ENCODE results near the gene JUNB. TPM values are rescaled to one million over a fixed set of nuclear protein-coding genes. Genes with fewer than 3 reads are reported as not detected.

Gene JUNB
- total and polyA plus RNA-seq, 12 donors, result 4.2 to 594 (median 247) TPM

DNA sequence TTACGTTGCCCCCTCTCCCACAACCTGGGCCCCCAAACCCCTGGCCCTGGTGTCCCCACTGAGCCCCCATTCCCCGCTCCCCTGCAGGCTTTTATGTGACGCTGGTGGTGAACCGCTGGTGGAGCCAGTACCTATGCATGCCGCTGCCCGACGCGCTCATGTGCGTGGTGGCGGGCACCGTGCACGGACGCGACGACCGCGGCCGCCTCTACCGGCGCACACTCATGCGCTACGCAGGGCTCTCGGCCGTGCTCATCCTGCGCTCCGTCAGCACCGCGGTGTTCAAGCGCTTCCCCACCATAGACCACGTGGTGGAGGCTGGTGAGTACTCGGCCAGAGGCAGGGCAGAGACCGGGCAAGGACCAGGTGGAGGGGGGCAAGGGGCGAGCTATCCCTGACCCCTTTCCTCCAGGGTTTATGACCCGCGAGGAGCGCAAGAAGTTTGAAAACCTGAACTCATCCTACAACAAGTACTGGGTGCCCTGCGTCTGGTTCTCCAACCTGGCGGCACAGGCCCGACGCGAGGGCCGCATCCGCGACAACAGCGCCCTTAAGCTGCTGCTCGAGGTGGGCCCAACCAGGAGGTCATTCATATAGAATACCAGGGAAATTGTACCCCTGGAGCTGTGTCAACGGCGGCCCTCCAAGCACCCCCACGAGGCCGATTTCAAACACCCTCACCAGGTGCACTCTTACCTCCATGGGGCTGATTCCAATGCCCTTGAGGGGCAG is 36.7 kb upstream of the JUNB start:
- Histone ChIP-seq H3K4me1 (replicated peaks in 1 of 2) (peaks cover 0 to 9% of the 10 kb centered on the region in 2 donors), H3K27ac (no peak overlapping the region), H3K36me3 (replicated peaks in 1 of 2) (no peaks in the 10 kb centered on the region), H3K27me3 (no peaks in the 10 kb centered on the region), H3K9me3 (replicated peaks in 1 of 3) (no peaks in the 10 kb centered on the region), H3K4me3 (no peak overlapping the region)
- TF ChIP-seq, protein P1, sequence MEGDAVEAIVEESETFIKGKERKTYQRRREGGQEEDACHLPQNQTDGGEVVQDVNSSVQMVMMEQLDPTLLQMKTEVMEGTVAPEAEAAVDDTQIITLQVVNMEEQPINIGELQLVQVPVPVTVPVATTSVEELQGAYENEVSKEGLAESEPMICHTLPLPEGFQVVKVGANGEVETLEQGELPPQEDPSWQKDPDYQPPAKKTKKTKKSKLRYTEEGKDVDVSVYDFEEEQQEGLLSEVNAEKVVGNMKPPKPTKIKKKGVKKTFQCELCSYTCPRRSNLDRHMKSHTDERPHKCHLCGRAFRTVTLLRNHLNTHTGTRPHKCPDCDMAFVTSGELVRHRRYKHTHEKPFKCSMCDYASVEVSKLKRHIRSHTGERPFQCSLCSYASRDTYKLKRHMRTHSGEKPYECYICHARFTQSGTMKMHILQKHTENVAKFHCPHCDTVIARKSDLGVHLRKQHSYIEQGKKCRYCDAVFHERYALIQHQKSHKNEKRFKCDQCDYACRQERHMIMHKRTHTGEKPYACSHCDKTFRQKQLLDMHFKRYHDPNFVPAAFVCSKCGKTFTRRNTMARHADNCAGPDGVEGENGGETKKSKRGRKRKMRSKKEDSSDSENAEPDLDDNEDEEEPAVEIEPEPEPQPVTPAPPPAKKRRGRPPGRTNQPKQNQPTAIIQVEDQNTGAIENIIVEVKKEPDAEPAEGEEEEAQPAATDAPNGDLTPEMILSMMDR (IDR thresholded peaks at IDR 0.05), result no peak
- TF ChIP-seq POLR2A (IDR thresholded peaks at IDR 0.05), result no peak
- 58 to 76% (median 65%) methylated on average over 19 to 50 of the region's 50 CpGs for WGBS, 4 donors
- no peak for DNase-seq
- intact Hi-C loops (cut with DNase I), result loop anchor here in 1 of 2 donors (5.0 kb wide), 1 partner anchor 37 kb away; no protein-coding TSS in a partner anchor

DNA sequence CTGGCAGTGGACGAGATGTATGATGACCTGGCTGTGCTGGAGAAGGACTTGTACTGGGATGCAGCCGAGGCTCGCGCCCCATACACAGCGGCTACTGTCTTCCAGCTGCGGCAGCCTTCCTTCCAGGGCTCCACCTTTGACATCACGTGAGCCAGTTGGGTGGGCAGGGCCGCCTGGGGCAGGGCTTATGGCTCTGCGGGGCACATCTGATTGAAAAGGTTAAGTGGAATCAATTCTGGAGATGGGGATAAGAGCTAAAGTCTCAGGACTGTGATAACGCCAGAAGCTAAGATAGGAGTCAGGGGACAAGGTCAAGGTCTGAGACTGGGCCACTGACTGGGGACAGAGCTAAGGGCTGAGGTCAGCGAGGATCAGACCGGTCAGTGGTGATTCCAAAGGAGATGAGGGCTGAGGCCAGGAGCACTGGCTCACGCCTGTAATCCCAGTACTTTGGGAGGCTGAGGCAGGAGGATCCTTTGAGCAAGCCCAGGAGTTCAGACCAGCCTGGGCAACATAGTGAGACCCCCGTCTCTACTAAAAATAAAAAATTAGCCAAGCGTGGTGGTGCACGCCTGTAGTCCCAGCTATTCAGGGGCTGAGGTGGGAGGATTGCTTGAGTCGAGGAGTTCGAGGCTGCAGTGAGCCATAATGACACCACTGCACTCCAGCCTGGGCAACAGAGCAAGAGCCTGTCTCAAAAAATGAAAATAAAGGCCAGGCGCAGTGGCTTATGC is 35.0 kb upstream of the JUNB start:
- peaks cover 0 to 9% of the 10 kb centered on the region in 2 donors for H3K4me1 ChIP-seq (replicated peaks in 1 of 2)
- H3K4me3 ChIP-seq, result no peak overlapping the region
- TF ChIP-seq POLR2A (IDR thresholded peaks at IDR 0.05), result no peak
- TF ChIP-seq, protein P1 (IDR thresholded peaks at IDR 0.05), result no peak
- H3K27me3 ChIP-seq, result no peaks in the 10 kb centered on the region
- no peak overlapping the region for H3K27ac ChIP-seq
- DNase-seq, result no peak
- WGBS, 4 donors, result 67 to 78% (median 73%) methylated on average over 10 to 19 of the region's 19 CpGs
- H3K9me3 ChIP-seq (replicated peaks in 1 of 3), result no peaks in the 10 kb centered on the region
- intact Hi-C loops (cut with DNase I), result no loop called here
- no peaks in the 10 kb centered on the region for H3K36me3 ChIP-seq (replicated peaks in 1 of 2)

DNA sequence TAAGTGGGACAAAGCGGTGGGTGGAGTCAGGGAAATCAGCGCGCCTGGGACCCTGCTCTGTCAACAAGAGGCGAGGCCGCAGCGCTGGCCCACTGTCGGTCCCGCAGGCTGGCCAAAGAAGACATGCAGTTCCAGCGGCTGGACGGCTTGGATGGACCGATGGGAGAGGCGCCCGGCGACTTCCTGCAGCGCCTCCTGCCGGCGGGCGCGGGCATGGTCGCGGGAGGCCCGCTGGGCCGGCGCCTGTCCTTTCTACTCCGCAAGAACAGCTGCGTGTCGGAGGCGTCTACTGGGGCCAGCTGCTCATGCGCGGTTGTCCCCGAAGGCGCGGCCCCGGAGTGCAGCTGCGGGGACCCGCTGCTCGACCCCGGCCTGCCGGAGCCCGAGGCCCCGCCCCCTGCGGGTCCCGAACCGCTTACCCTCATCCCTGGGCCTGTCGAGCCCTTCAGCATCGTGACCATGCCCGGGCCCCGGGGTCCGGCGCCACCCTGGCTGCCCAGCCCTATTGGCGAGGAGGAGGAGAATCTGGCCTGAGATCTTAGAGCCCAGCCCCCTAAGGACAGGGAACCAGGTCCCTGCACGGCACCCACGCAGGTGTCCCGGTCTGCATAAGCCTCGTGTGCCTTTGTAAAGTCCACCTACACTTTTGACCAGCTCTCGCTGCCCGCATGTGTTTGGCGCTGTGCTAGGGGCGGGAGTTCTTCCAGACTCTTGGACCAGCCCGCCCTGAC is 33.6 kb upstream of the JUNB start:
- Histone ChIP-seq H3K36me3 (replicated peaks in 1 of 2) (no peaks in the 10 kb centered on the region), H3K4me3 (peak overlapping the region in 2 of 4 donors; percentile 22 to 50), H3K27me3 (no peaks in the 10 kb centered on the region), H3K4me1 (replicated peaks in 1 of 2) (peaks cover 0 to 9% of the 10 kb centered on the region in 2 donors), H3K9me3 (replicated peaks in 1 of 3) (no peaks in the 10 kb centered on the region), H3K27ac (no peak overlapping the region)
- peak; percentile 59 to 83 (median 74) for DNase-seq
- intact Hi-C loops (cut with DNase I), result no loop called here
- WGBS, 4 donors, result 3 to 9% (median 5%) methylated on average over 18 to 60 of the region's 60 CpGs
- TF ChIP-seq POLR2A (IDR thresholded peaks at IDR 0.05), result no peak
- TF ChIP-seq, protein P1 (IDR thresholded peaks at IDR 0.05), result peak; percentile 61 to 92 (median 88)

DNA sequence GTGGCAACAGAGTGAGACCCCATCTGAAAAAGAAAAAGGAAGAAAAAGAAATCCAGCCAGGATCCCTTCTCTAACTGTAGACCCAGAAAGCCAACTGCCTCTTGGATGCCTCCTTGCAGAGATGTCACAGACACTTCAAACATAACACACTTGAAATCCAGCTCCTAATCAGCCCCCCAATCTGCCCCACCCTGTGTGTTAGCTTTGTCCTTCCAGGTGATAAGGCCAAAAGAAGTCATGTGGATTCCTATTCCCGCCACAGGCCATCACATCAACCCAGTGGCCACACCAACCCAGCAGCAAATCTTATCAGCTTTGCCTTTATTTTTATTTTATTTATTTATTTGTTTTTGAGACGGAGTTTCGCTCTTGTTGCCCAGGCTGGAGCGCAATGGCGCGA is 31.6 kb upstream of the JUNB start:
- intact Hi-C loops (cut with DNase I), result loop anchor here in 1 of 2 donors (5.0 to 10.0 kb wide), 2 partner anchors 38 to 85 kb away; no protein-coding TSS in a partner anchor
- no peak for DNase-seq

More for the DNA sequence above, 31.6 kb upstream of the JUNB start:
- Histone ChIP-seq H3K4me3 (no peak overlapping the region), H3K27ac (no peak overlapping the region), H3K36me3 (replicated peaks in 1 of 2) (peaks cover 0 to 6% of the 10 kb centered on the region in 2 donors), H3K9me3 (replicated peaks in 1 of 3) (no peaks in the 10 kb centered on the region), H3K27me3 (no peaks in the 10 kb centered on the region), H3K4me1 (replicated peaks in 1 of 2) (peaks cover 0 to 9% of the 10 kb centered on the region in 2 donors)
- TF ChIP-seq POLR2A (IDR thresholded peaks at IDR 0.05), result no peak
- TF ChIP-seq, protein P1 (IDR thresholded peaks at IDR 0.05), result no peak
- 83 to 91% (median 87%) methylated on average over 6 of the region's 6 CpGs for WGBS, 4 donors
